Body of pancreas (tissue), 4 donors: ENCODE results near the gene IQGAP2.

ENCODE experiments used
- POLR2A ChIP-seq, 3 donors: fragments of 450-650 bp; IDR thresholded peaks; one replicate each; pipeline ENCODE4 v1.6.1; 2016; ENCODE audit warnings: antibody characterized with exemption in 3 of 3, mild to moderate bottlenecking in 2 of 3
- TF ChIP-seq, protein P1 (sequence below), 7 experiments: fragments of 450-650 bp in 4 of 7; fragments of 200-600 bp in 3 of 7; sonication (generic) in 3 of 7; IDR thresholded peaks; one replicate each; pipeline ENCODE4 v1.5.1; 2016 to 2019; ENCODE audit warnings: antibody characterized with exemption in 7 of 7

DNA sequence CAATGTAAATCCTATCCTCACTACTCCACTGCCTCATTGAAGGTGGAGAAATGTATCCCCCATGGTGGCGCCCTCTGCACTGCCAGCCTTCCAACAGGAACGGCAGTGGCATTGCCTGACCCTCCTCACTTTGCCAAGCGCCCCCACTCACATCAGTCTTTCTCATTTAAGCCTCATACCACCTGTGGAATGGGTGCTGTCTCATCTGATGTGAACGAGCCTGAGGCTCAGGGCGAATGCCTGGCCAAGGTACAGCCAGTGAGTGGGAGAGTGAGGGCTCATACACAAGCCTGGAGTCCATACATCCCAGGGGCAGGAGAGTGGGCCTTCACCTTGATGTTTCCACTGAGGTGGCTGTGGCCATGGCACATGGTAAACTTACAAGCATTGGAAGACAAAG lies 209.9 kb downstream of the IQGAP2 start:
- TF ChIP-seq POLR2A (IDR thresholded peaks at IDR 0.05), result no peak
- TF ChIP-seq, protein P1, sequence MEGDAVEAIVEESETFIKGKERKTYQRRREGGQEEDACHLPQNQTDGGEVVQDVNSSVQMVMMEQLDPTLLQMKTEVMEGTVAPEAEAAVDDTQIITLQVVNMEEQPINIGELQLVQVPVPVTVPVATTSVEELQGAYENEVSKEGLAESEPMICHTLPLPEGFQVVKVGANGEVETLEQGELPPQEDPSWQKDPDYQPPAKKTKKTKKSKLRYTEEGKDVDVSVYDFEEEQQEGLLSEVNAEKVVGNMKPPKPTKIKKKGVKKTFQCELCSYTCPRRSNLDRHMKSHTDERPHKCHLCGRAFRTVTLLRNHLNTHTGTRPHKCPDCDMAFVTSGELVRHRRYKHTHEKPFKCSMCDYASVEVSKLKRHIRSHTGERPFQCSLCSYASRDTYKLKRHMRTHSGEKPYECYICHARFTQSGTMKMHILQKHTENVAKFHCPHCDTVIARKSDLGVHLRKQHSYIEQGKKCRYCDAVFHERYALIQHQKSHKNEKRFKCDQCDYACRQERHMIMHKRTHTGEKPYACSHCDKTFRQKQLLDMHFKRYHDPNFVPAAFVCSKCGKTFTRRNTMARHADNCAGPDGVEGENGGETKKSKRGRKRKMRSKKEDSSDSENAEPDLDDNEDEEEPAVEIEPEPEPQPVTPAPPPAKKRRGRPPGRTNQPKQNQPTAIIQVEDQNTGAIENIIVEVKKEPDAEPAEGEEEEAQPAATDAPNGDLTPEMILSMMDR (IDR thresholded peaks at IDR 0.05), result no peak
